ENCODE results near the gene ZNG1C. TPM values are rescaled to one million over a fixed set of nuclear protein-coding genes. Genes with fewer than 3 reads are reported as not detected.
"Not testable (repeated sequence)": the region's sequence is repeated elsewhere in the genome, so short reads cannot be mapped to it uniquely, and the experiment has no call there.

ZNG1C gene
- total RNA-seq, 1 donor from 2014 or later: 67.6 TPM

- DNase-seq (ENCODE audit: low spot score): not testable (repeated sequence)
Observed at GRCh38 chr9:68342265-68343025, 100.7 kb downstream of the ZNG1C start.

GRCh38 chr9:68343242-68343641 is 101.5 kb downstream of the ZNG1C start:
- not testable (repeated sequence) for DNase-seq (ENCODE audit: low spot score)

GRCh38 chr9:68343992-68344391 is 102.2 kb downstream of the ZNG1C start:
- not testable (repeated sequence) for DNase-seq (ENCODE audit: low spot score)

Other genes with a start within 250 kb of the ZNG1C start
- not detected for gene FOXD4L3, start 60.9 kb downstream of the ZNG1C start, total RNA-seq
- gene PGM5, start 114.6 kb downstream of the ZNG1C start, total RNA-seq: 173 TPM

Measured in ureter (tissue), 1 donor.